ENCODE data around the gene RALY.

Gene RALY

DNA sequence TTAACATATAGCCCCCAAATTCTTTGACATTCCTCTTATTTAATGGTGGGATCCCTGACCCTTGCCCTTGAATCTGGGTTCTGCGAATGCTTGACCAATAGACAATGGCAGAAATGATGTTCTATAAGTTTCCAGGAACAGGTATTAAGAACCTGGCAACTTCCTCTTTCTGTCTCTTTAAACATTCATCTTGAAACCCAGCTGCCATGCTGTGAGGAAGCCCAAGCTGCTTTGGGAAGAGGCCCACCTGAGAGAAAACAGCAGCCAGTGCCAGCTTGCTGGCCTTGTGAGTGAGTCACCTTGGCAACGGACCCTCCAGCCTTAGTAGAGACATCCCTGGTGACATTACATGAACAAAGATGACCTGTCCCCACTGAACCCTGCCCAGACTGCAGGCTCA, 45.2 kb upstream of the RALY start:
- Histone ChIP-seq H3K4me2 (ENCODE audit: low read length) (no peak overlapping the region), H3K27me3 (ENCODE audit: control insufficient read depth, insufficient read depth, low read length) (no peaks in the 10 kb centered on the region)

GRCh38 chr20:33951171-33951570, 42.5 kb upstream of the RALY start:
- H3K79me2 ChIP-seq, result no peaks in the 10 kb centered on the region
- no peaks in the 10 kb centered on the region for H3K36me3 ChIP-seq (ENCODE audit: control insufficient read depth, insufficient read depth, low read length)
- no peak overlapping the region for H2AFZ ChIP-seq
- H3K9ac ChIP-seq, result no peak overlapping the region
- no peak for TF ChIP-seq CTCF (IDR thresholded peaks at IDR 0.05)
- H3K4me2 ChIP-seq (ENCODE audit: low read length), result no peak overlapping the region
- H3K4me3 ChIP-seq (ENCODE audit: low read depth, low read length), result no peak overlapping the region
- no peak overlapping the region for H3K27ac ChIP-seq
- H3K9me3 ChIP-seq (ENCODE audit: control insufficient read depth, low read length), result peaks cover 5% of the 10 kb centered on the region
- no peaks in the 10 kb centered on the region for H3K27me3 ChIP-seq (ENCODE audit: control insufficient read depth, insufficient read depth, low read length)
- no peaks in the 10 kb centered on the region for H3K4me1 ChIP-seq

More for the DNA sequence above, 45.2 kb upstream of the RALY start:
- H3K4me3 ChIP-seq (ENCODE audit: low read depth, low read length), result no peak overlapping the region
- peaks cover 5% of the 10 kb centered on the region for H3K9me3 ChIP-seq (ENCODE audit: control insufficient read depth, low read length)
- H2AFZ ChIP-seq, result no peak overlapping the region
- H3K27ac ChIP-seq, result no peak overlapping the region
- H3K4me1 ChIP-seq, result no peaks in the 10 kb centered on the region
- H3K36me3 ChIP-seq (ENCODE audit: control insufficient read depth, insufficient read depth, low read length), result no peaks in the 10 kb centered on the region
- H3K79me2 ChIP-seq, result no peaks in the 10 kb centered on the region
- TF ChIP-seq CTCF (IDR thresholded peaks at IDR 0.05), result no peak
- no peak overlapping the region for H3K9ac ChIP-seq

DNA sequence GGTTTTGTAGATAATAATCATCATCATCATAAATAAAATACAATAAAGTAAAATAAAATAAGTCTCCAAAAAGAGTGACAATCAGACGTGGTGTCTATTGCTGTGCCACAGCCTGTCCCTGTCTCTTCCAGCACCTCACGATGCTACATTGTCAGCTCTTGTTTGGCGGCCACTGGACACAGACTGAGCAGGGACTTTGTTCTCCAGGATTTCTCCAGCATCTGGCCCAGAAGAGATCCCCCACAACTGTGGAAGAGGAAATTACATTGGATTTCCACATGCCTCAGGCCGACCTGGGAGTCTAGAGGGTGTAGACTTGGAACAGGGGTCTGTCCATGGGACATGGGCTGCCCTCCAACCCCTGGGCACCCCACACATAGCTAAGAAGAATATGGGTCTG, 39.2 kb upstream of the RALY start:
- Histone ChIP-seq H3K4me1 (no peaks in the 10 kb centered on the region), H3K9me3 (ENCODE audit: control insufficient read depth, low read length) (no peaks in the 10 kb centered on the region), H3K36me3 (ENCODE audit: control insufficient read depth, insufficient read depth, low read length) (no peaks in the 10 kb centered on the region), H2AFZ (no peak overlapping the region), H3K4me3 (ENCODE audit: low read depth, low read length) (no peak overlapping the region), H3K27ac (no peak overlapping the region), H3K79me2 (no peaks in the 10 kb centered on the region), H3K4me2 (ENCODE audit: low read length) (no peak overlapping the region), H3K27me3 (ENCODE audit: control insufficient read depth, insufficient read depth, low read length) (no peaks in the 10 kb centered on the region), H3K9ac (no peak overlapping the region)
- TF ChIP-seq CTCF (IDR thresholded peaks at IDR 0.05), result no peak

DNA sequence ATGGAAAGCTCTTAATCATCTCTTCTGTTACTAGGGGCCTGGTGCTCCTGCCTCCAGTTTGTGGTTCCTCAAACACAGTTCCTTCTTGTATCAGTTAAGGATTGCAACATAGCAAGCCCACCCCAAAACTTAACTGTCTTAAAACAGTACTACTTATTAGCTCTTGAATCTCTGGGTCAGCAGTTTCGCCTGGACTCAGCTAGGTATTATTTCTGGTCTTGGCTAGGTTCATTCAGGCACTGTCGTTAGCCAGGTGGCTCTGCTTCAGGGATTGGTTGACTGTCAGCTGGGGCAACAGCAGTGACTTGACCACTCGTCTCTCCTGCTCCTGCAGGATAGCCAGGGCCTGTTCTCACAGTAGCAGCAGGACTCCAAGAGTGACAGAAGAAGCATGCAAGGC, 30.0 kb upstream of the RALY start:
- TF ChIP-seq CTCF (IDR thresholded peaks at IDR 0.05), result no peak
- H3K79me2 ChIP-seq, result no peaks in the 10 kb centered on the region
- no peak overlapping the region for H3K9ac ChIP-seq
- no peak overlapping the region for H3K4me3 ChIP-seq (ENCODE audit: low read depth, low read length)
- no peak overlapping the region for H3K4me2 ChIP-seq (ENCODE audit: low read length)
- no peaks in the 10 kb centered on the region for H3K27me3 ChIP-seq (ENCODE audit: control insufficient read depth, insufficient read depth, low read length)
- no peaks in the 10 kb centered on the region for H3K9me3 ChIP-seq (ENCODE audit: control insufficient read depth, low read length)
- no peaks in the 10 kb centered on the region for H3K4me1 ChIP-seq
- H3K36me3 ChIP-seq (ENCODE audit: control insufficient read depth, insufficient read depth, low read length), result no peaks in the 10 kb centered on the region
- peak overlapping the region; percentile 20 for H2AFZ ChIP-seq
- H3K27ac ChIP-seq, result no peak overlapping the region

DNA sequence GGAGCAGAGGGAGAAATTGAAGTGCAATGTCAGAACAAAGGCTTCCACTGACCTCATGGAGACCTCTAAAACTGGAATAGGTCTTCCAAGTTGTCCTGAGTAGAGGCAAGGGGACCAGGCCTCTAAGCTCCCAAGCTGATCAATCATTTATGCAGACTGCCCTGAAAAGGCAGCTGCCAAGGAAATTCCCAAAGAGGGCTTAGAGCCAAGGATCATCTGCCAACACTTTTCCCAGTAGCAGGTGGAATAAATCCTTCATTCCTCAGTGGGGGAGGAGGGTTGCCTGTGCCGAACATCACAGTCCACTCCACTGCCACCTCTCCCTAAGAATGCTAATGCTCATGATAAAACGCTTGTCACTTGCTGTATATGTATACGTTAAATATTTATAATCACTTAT, 29.3 kb upstream of the RALY start:
- Histone ChIP-seq H3K9ac (no peak overlapping the region), H3K27ac (no peak overlapping the region), H2AFZ (peak overlapping the region; percentile 12), H3K9me3 (ENCODE audit: control insufficient read depth, low read length) (no peaks in the 10 kb centered on the region), H3K27me3 (ENCODE audit: control insufficient read depth, insufficient read depth, low read length) (no peaks in the 10 kb centered on the region), H3K4me1 (no peaks in the 10 kb centered on the region), H3K36me3 (ENCODE audit: control insufficient read depth, insufficient read depth, low read length) (no peaks in the 10 kb centered on the region), H3K4me3 (ENCODE audit: low read depth, low read length) (no peak overlapping the region), H3K4me2 (ENCODE audit: low read length) (no peak overlapping the region), H3K79me2 (no peaks in the 10 kb centered on the region)
- no peak for TF ChIP-seq CTCF (IDR thresholded peaks at IDR 0.05)

All from parathyroid adenoma (tissue), 2 donors.